Fibroblast of lung (primary cell): ENCODE measurements around the gene HLA-DMA. TPM values are rescaled to one million over a fixed set of nuclear protein-coding genes. Genes with fewer than 3 reads are reported as not detected.

Source experiments
- DNase-seq, 2 donors: peaks; one replicate each; pipeline versions ENCODE4 v3.0.0 to v3.0.0-alpha.2; 2010; ENCODE audit warnings: low read depth in 2 of 2
- H2AFZ ChIP-seq: 2 replicates; pipeline ENCODE4 v1.5.1; 2012; ENCODE audit warnings: low read length, control low read depth, inconsistent platforms
- H3K27ac ChIP-seq: 2 replicates; pipeline ENCODE4 v1.5.1; 2011; ENCODE audit warnings: low read length, control low read depth; ENCODE audit not compliant: insufficient read depth
- H3K27me3 ChIP-seq: 2 replicates; pipeline ENCODE4 v1.5.1; 2011; ENCODE audit warnings: mild to moderate bottlenecking, low read length; ENCODE audit not compliant: control insufficient read depth, insufficient read depth
- H3K36me3 ChIP-seq: 2 replicates; pipeline ENCODE4 v1.5.1; 2011; ENCODE audit warnings: low read length; ENCODE audit not compliant: control insufficient read depth, insufficient read depth
- H3K4me1 ChIP-seq: 2 replicates; pipeline ENCODE4 v1.5.1; 2011; ENCODE audit warnings: low read length; ENCODE audit not compliant: control insufficient read depth, insufficient read depth; ENCODE audit errors: extremely low read depth
- H3K4me2 ChIP-seq: 2 replicates; pipeline ENCODE4 v1.5.1; 2011; ENCODE audit warnings: low read length, control low read depth; ENCODE audit not compliant: insufficient read depth; ENCODE audit errors: extremely low read depth
- H3K4me3 ChIP-seq, 4 experiments: fragments of 200-600 bp in 1 of 4; sonication (generic) in 1 of 4; replicated peaks in 1 of 4; 2 replicates each; pipeline ENCODE4 v1.5.1; 2011 to 2016; ENCODE audit warnings: low read length in 4 of 4, low read depth in 3 of 4, mild to moderate bottlenecking in 3 of 4, control low read depth in 2 of 4, inconsistent platforms in 1 of 4, mixed read lengths in 1 of 4; ENCODE audit not compliant: insufficient read depth in 1 of 4; ENCODE audit errors: control extremely low read depth in 1 of 4
- H3K79me2 ChIP-seq: 2 replicates; pipeline ENCODE4 v1.5.1; 2012; ENCODE audit warnings: mild to moderate bottlenecking, low read length, inconsistent platforms; ENCODE audit not compliant: control insufficient read depth, insufficient read depth
- H3K9ac ChIP-seq: 2 replicates; pipeline ENCODE4 v1.5.1; 2011; ENCODE audit warnings: mild to moderate bottlenecking, low read length, control low read depth; ENCODE audit not compliant: insufficient read depth
- H3K9me3 ChIP-seq: 2 replicates; pipeline ENCODE4 v1.5.1; 2012; ENCODE audit warnings: low read depth, low read length; ENCODE audit not compliant: control insufficient read depth, insufficient read depth
- H4K20me1 ChIP-seq: 2 replicates; pipeline ENCODE4 v1.5.1; 2011; ENCODE audit warnings: low read length; ENCODE audit not compliant: control insufficient read depth, insufficient read depth; ENCODE audit errors: extremely low read depth
- EZH2 ChIP-seq: IDR thresholded peaks from 2 replicates; pipeline ENCODE4 v1.5.1; 2012; ENCODE audit warnings: low read length, control low read depth, mild to moderate bottlenecking; ENCODE audit errors: missing control alignments
- polyA plus RNA-seq, 2 donors: library from polyadenylated mRNA; depleted of rRNA in 1 of 2; stranded (reverse) in 1 of 2; unstranded in 1 of 2; fragments of >200 nt; gene quantifications; 2 replicates each; pipeline ENCODE4 v1.2.1, GENCODE V29; 2011 to 2012; ENCODE audit warnings: missing spikeins in 1 of 2
- total RNA-seq: library from RNA; depleted of rRNA; stranded (reverse); fragments of >200 nt; gene quantifications from 2 replicates; pipeline ENCODE4 v1.2.1, GENCODE V29; 2014
- TF ChIP-seq, protein P1 (sequence below), 2 donors: IDR thresholded peaks in 1 of 2; conservative IDR thresholded peaks in 1 of 2; 1 replicate in 1 of 2; 2 replicates in 1 of 2; pipeline ENCODE4 v1.5.1; 2011 to 2012; ENCODE audit warnings: low read length in 2 of 2, control low read depth in 1 of 2, inconsistent platforms in 1 of 2, low read depth in 1 of 2, mild to moderate bottlenecking in 1 of 2

The HLA-DMA gene
- total and polyA plus RNA-seq, 2 donors (not counting 1 experiment from before 2014, with no cell fraction given): 7.1 to 12.1 TPM

DNA sequence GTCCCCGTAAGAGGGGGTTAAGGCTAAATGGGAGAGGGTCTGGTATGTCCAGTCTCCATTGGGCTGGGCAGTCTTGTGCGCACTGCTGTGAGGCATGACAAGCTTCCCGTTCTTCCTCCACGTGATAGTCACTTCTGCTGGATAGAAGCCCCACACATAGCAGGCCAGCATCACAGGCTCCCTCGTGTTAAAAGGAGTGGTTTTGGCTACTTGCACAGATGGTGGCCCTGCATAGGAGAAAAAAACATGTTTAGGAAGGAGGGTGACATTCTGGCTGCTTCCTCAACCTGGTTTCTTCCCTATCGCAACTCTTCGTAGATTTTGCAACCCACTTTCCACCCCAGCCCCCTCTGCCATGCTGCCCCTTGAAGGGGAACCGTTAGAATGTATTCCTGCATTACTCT lies 15.7 kb downstream of the HLA-DMA start:
- H3K36me3 ChIP-seq: no peaks in the 10 kb centered on the region
- H3K27me3 ChIP-seq: peaks cover 26% of the 10 kb centered on the region
- H4K20me1 ChIP-seq: no peaks in the 10 kb centered on the region
- no peak overlapping the region for H3K9ac ChIP-seq
- no peak overlapping the region for H3K4me3 ChIP-seq
- no peaks in the 10 kb centered on the region for H3K9me3 ChIP-seq
- no peak overlapping the region for H2AFZ ChIP-seq
- no peak overlapping the region for H3K27ac ChIP-seq
- no peak for TF ChIP-seq EZH2
- TF ChIP-seq, protein P1, sequence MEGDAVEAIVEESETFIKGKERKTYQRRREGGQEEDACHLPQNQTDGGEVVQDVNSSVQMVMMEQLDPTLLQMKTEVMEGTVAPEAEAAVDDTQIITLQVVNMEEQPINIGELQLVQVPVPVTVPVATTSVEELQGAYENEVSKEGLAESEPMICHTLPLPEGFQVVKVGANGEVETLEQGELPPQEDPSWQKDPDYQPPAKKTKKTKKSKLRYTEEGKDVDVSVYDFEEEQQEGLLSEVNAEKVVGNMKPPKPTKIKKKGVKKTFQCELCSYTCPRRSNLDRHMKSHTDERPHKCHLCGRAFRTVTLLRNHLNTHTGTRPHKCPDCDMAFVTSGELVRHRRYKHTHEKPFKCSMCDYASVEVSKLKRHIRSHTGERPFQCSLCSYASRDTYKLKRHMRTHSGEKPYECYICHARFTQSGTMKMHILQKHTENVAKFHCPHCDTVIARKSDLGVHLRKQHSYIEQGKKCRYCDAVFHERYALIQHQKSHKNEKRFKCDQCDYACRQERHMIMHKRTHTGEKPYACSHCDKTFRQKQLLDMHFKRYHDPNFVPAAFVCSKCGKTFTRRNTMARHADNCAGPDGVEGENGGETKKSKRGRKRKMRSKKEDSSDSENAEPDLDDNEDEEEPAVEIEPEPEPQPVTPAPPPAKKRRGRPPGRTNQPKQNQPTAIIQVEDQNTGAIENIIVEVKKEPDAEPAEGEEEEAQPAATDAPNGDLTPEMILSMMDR (conservative IDR thresholded peaks at IDR 0.05 in 1 of 2, IDR thresholded peaks at IDR 0.05 in 1 of 2; ENCODE audit: low read depth in 1 of 2, low read length in 2 of 2): no peak
- no peaks in the 10 kb centered on the region for H3K79me2 ChIP-seq
- no peak overlapping the region for H3K4me2 ChIP-seq
- no peaks in the 10 kb centered on the region for H3K4me1 ChIP-seq
- no peak for DNase-seq

DNA sequence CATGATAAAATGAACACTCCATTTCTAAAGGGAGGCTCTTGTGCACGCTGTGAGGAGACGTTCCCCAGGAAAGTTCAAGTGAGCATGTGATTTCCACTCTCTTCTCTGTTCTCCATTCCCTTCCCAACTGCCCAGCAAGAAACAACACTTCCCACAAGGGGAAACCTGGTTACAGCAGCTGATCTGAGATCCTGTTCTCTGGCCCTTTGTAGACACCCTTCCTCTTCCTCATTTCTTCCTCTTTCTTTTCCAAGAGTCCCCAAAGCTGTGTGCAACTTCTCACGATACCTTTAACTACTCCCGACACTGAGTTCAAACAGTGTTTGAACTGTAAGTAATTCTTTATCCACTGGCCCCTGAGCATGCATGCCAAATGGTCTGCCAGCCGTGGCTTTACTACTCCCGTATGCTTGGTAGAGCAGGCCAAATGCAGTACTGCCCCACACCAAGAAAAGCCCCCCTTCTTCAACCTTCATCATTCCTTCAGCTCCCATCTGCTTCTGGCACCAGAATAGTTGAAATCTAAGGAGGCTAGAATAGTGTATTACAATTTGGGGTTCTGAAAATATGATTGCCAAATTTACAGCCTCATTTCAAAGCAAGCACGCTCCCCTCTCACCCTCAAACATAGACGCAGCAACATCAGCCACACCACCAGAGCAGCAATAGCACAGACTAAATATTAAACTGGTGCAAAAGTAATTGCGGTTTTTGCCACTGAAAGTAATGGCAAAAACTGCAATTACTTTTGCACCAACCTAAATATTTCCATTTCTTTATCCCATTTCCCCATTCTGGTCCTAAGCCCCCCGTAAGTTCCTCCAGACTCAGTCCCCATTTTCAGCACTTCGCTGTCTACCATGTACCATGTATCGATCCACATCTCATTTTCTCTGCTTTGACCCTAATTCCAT lies 16.4 kb downstream of the HLA-DMA start:
- no peak for TF ChIP-seq EZH2
- TF ChIP-seq, protein P1 (conservative IDR thresholded peaks at IDR 0.05 in 1 of 2, IDR thresholded peaks at IDR 0.05 in 1 of 2; ENCODE audit: low read depth in 1 of 2, low read length in 2 of 2): no peak
- H2AFZ ChIP-seq: no peak overlapping the region

DNA sequence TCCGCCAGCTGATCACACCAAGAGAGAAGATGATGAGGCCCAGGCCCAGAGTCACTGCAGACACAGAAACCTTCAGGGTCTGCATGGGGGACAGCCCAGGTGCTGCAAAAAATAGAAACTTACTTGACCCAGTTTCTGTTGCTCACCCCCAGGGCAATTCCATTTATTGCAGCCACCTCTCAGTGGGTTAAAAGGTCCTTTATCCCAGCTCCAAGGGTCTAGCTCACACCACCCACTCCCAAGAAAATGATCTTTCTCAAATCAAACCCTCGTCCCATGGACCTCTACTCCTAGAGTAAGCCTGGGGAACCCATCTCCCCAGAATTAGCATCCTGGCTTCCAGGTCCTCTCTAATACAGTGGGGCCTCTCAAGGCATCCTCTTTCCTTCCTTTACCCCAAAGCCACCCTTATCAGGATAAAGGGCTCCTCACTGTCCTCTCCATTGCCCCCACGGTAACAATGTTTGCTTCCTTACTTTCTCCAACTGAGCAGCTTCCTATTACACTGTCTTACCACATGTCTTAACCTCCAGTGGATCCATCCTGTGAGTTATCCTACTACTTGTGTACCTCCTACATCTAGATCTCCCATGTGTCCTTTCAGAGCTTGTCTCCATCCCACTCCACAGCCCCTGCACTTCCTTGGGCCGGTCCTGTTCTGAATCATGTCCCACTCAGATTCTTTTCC lies 17.2 kb downstream of the HLA-DMA start:
- Histone ChIP-seq H3K9me3 (no peaks in the 10 kb centered on the region), H3K27ac (no peak overlapping the region), H3K4me1 (no peaks in the 10 kb centered on the region), H3K79me2 (no peaks in the 10 kb centered on the region), H3K27me3 (peaks cover 26% of the 10 kb centered on the region), H3K4me3 (no peak overlapping the region), H3K36me3 (no peaks in the 10 kb centered on the region), H3K9ac (no peak overlapping the region), H3K4me2 (no peak overlapping the region), H2AFZ (no peak overlapping the region), H4K20me1 (no peaks in the 10 kb centered on the region)
- TF ChIP-seq, protein P1 (conservative IDR thresholded peaks at IDR 0.05 in 1 of 2, IDR thresholded peaks at IDR 0.05 in 1 of 2; ENCODE audit: low read depth in 1 of 2, low read length in 2 of 2): no peak
- TF ChIP-seq EZH2: no peak
- no peak for DNase-seq

More for the DNA sequence above, 16.4 kb downstream of the HLA-DMA start:
- H3K9me3 ChIP-seq: no peaks in the 10 kb centered on the region
- DNase-seq: no peak
- H3K27ac ChIP-seq: no peak overlapping the region
- no peaks in the 10 kb centered on the region for H3K79me2 ChIP-seq
- H4K20me1 ChIP-seq: no peaks in the 10 kb centered on the region
- no peaks in the 10 kb centered on the region for H3K36me3 ChIP-seq
- no peak overlapping the region for H3K9ac ChIP-seq
- no peaks in the 10 kb centered on the region for H3K4me1 ChIP-seq
- peaks cover 26% of the 10 kb centered on the region for H3K27me3 ChIP-seq
- no peak overlapping the region for H3K4me2 ChIP-seq
- no peak overlapping the region for H3K4me3 ChIP-seq
